Chondrocyte (in vitro differentiated cells): ENCODE measurements around the gene ARHGAP26. TPM values are rescaled to one million over a fixed set of nuclear protein-coding genes. Genes with fewer than 3 reads are reported as not detected.
"Not testable (repeated sequence)": the region's sequence is repeated elsewhere in the genome, so short reads cannot be mapped to it uniquely, and the experiment has no call there.

ENCODE experiments used
- DNase-seq: peaks from one replicate; pipeline ENCODE4 v3.0.0; 2021; ENCODE audit warnings: mixed read lengths, low spot score
- H3K27ac Mint-ChIP-seq: one replicate; pipeline ENCODE4 v1.8.0; 2021; ENCODE audit warnings: mild to moderate bottlenecking, moderate library complexity, mixed read lengths; ENCODE audit not compliant: unreplicated experiment
- H3K27me3 Mint-ChIP-seq: 2 replicates; pipeline ENCODE4 v1.8.0; 2021; ENCODE audit warnings: low read depth, mixed read lengths
- H3K36me3 Mint-ChIP-seq: 2 replicates; pipeline ENCODE4 v1.8.0; 2021; ENCODE audit warnings: low read depth, mixed read lengths
- H3K4me1 Mint-ChIP-seq: 2 replicates; pipeline ENCODE4 v1.8.0; 2021; ENCODE audit warnings: low read depth, mild to moderate bottlenecking, mixed read lengths
- H3K4me3 Mint-ChIP-seq: one replicate; pipeline ENCODE4 v1.8.0; 2021; ENCODE audit warnings: mild to moderate bottlenecking, moderate library complexity, mixed read lengths; ENCODE audit not compliant: unreplicated experiment
- H3K9me3 Mint-ChIP-seq: 2 replicates; pipeline ENCODE4 v1.8.0; 2021; ENCODE audit warnings: low read depth, mixed read lengths
- total RNA-seq: library from RNA; stranded (reverse); gene quantifications from 3 replicates; pipeline ENCODE4 v1.2.1, GENCODE V29; 2021
- TF ChIP-seq, protein P1 (sequence below): fragments of 200-600 bp; sonication (generic); IDR thresholded peaks from 2 replicates; pipeline ENCODE4 v1.5.0; 2021; ENCODE audit warnings: antibody characterized with exemption, mild to moderate bottlenecking, moderate library complexity

ARHGAP26 gene
- total RNA-seq, 1 donor from 2014 or later: 16.4 TPM

DNA sequence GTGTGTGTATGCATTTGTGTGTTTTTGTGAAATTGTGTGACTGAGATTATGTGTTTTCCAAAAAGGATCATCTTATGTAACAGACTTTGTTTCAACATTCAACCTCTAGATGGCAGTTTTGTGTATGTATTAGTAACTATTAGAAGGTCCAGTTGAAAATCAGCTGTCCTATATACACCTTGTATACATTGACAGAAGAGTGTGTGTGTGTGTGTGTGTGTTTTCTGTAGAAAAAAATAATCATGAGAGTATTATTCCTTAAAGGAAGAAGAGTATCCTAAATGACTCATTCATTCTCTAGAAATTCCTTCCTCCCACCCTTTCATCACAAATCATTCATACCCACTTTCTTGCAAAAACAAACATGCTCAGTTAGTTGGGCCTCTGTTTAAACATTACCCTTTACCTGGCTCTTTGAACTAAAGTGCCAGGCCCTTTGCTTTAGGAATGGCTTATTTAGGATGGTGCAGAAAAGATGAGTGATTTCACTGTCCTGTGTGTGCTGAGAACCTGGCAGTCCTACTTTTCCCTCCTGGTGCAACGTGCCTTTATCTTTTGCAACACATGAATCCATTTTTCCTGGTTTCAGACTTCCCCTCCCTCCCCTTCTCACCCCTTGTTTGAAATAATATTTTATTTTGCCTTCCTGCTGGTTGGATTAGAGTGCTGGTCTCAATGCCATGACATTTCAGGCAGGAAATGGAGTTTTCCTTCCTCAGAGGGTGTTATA is 152.2 kb downstream of the ARHGAP26 start:
- Mint-ChIP-seq H3K9me3 (no peaks in the 10 kb centered on the region), H3K4me3 (no peak overlapping the region), H3K27ac (peak overlapping the region; percentile 71), H3K36me3 (no peaks in the 10 kb centered on the region), H3K27me3 (no peaks in the 10 kb centered on the region), H3K4me1 (peaks cover 16% of the 10 kb centered on the region)
- TF ChIP-seq, protein P1, sequence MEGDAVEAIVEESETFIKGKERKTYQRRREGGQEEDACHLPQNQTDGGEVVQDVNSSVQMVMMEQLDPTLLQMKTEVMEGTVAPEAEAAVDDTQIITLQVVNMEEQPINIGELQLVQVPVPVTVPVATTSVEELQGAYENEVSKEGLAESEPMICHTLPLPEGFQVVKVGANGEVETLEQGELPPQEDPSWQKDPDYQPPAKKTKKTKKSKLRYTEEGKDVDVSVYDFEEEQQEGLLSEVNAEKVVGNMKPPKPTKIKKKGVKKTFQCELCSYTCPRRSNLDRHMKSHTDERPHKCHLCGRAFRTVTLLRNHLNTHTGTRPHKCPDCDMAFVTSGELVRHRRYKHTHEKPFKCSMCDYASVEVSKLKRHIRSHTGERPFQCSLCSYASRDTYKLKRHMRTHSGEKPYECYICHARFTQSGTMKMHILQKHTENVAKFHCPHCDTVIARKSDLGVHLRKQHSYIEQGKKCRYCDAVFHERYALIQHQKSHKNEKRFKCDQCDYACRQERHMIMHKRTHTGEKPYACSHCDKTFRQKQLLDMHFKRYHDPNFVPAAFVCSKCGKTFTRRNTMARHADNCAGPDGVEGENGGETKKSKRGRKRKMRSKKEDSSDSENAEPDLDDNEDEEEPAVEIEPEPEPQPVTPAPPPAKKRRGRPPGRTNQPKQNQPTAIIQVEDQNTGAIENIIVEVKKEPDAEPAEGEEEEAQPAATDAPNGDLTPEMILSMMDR: peak; percentile 85
- no peak for DNase-seq

DNA sequence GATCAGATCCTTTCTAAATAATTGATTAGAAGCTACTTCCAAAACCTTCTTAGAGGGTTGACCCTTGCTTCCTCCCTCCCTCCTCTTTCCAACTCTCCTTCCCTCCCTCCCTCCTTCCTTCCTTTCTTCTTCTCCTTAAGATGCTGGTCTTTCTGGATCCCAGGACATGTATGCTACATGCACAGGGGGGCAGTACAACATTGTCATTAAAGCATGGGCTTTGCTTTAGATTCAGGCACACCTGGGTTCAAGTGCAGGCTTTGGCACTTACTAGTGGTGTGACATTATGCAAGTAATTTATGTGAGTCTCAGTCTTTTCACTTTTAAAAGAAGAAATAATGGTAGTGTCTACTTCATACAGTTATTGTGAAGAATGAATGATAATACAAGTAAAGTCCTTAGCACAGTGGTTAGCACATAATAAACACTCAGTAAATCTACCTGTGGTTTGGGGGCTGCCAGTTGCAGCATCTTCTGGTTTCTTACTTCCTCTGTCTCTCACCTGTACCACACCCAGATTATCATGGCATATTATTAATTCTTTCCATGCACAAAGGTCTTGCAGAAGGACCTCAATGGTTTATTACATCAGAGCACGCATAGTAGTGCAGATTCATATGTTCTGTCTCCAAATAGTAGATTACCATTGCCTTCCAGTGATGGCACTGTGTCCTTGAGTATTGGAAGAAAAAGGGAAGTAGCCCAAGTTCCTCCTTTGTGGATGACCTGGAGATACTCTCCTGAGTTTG is 154.1 kb downstream of the ARHGAP26 start:
- no peaks in the 10 kb centered on the region for H3K36me3 Mint-ChIP-seq
- no peak overlapping the region for H3K4me3 Mint-ChIP-seq
- no peak for DNase-seq
- peaks cover 19% of the 10 kb centered on the region for H3K4me1 Mint-ChIP-seq
- TF ChIP-seq, protein P1: peak; percentile 73
- no peaks in the 10 kb centered on the region for H3K27me3 Mint-ChIP-seq
- H3K27ac Mint-ChIP-seq: no peak overlapping the region
- H3K9me3 Mint-ChIP-seq: no peaks in the 10 kb centered on the region

DNA sequence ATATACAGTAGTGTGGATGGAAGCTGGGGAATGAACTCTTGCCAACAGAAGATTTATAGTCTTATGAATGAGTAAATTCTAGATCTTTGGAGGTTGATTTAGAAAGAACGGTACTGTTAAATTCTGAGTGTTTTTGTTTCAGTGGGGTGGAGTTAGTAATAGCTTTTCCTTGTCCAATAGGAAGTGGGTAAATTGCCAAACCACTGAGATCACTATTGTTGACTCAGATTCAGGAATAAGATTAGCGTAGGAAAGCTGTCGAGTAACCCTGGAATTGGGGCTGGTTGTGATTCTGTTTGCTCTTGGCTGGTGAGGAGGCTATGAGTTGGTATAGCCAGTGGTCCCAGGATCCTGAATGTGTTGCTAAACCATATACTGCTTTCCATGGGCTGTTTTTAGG is 155.6 kb downstream of the ARHGAP26 start:
- no peak for DNase-seq
- H3K4me1 Mint-ChIP-seq: peaks cover 23% of the 10 kb centered on the region
- no peak overlapping the region for H3K4me3 Mint-ChIP-seq
- H3K9me3 Mint-ChIP-seq: no peaks in the 10 kb centered on the region
- H3K27me3 Mint-ChIP-seq: no peaks in the 10 kb centered on the region
- TF ChIP-seq, protein P1: no peak
- no peak overlapping the region for H3K27ac Mint-ChIP-seq
- no peaks in the 10 kb centered on the region for H3K36me3 Mint-ChIP-seq

DNA sequence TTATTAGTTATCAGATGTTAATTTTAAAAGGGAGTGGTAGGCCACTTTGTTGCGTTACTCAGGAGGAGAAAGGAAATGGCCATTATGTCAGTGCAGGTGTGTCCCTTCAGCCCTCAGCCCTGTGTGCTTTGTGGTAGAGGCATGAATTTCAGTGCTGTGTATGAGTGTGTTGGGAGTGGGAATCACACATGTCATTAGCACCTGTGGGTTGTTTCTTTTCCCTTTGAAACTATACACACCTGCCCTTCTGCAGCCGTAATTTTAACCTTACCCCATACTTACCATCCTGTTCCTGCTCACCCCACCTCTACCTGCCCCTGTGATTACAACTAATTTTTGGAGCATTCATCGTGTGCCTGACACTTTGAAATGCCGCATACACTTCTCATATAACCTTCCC is 156.4 kb downstream of the ARHGAP26 start:
- H3K27ac Mint-ChIP-seq: no peak overlapping the region
- peaks cover 23% of the 10 kb centered on the region for H3K4me1 Mint-ChIP-seq
- no peak overlapping the region for H3K4me3 Mint-ChIP-seq

DNA sequence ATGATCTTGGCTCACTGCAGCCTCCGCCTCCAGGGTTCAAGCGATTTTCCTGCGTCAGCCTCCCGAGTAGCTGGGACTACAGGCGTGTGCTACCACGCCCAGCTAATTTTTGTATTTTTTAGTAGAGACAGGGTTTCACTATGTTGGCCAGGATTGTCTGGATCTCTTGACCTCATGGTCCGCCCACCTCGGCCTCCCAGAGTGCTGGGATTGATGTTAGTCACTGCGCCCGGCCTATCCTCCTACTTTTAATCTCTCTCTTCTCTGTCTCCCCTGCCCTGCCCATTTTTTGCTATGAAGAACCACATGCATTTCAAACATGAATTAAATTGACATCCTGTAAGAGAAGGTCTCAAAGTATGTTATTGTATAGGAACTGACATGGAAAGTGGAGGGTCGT is 158.8 kb downstream of the ARHGAP26 start:
- H3K27ac Mint-ChIP-seq, H3K9me3 Mint-ChIP-seq, DNase-seq, H3K4me3 Mint-ChIP-seq, H3K36me3 Mint-ChIP-seq, H3K27me3 Mint-ChIP-seq: not testable (repeated sequence)
- H3K4me1 Mint-ChIP-seq: peaks cover 15% of the 10 kb centered on the region

More for the DNA sequence above, 156.4 kb downstream of the ARHGAP26 start:
- DNase-seq: no peak
- TF ChIP-seq, protein P1: no peak
- Mint-ChIP-seq H3K27me3 (no peaks in the 10 kb centered on the region), H3K36me3 (no peaks in the 10 kb centered on the region), H3K9me3 (no peaks in the 10 kb centered on the region)
